BLaER1 (cell line): ENCODE measurements around the gene DTX1.
A peak's percentile ranks its signal among the peaks of the same experiment; 100 is the strongest.
"Not testable (repeated sequence)": the region's sequence is repeated elsewhere in the genome, so short reads cannot be mapped to it uniquely, and the experiment has no call there.

Experiments
- H3K27ac ChIP-seq: shearing (Covaris generic); formaldehyde crosslinking; 2 replicates; pipeline ENCODE4 v1.8.1; 2022
- H3K27me3 ChIP-seq: shearing (Covaris generic); formaldehyde crosslinking; 2 replicates; pipeline ENCODE4 v1.8.1; 2022
- H3K36me3 ChIP-seq: shearing (Covaris generic); formaldehyde crosslinking; 2 replicates; pipeline ENCODE4 v1.8.1; 2022
- H3K4me1 ChIP-seq: shearing (Covaris generic); formaldehyde crosslinking; 2 replicates; pipeline ENCODE4 v1.8.1; 2022
- H3K4me2 ChIP-seq: shearing (Covaris generic); formaldehyde crosslinking; 2 replicates; pipeline ENCODE4 v1.8.1; 2022
- H3K4me3 ChIP-seq: shearing (Covaris generic); formaldehyde crosslinking; 2 replicates; pipeline ENCODE4 v1.8.1; 2022
- H3K9ac ChIP-seq: shearing (Covaris generic); formaldehyde crosslinking; 2 replicates; pipeline ENCODE4 v1.8.1; 2022
- H3K9me3 ChIP-seq: shearing (Covaris generic); formaldehyde crosslinking; 2 replicates; pipeline ENCODE4 v1.8.1; 2022
- H4K20me1 ChIP-seq: shearing (Covaris generic); formaldehyde crosslinking; 2 replicates; pipeline ENCODE4 v1.8.1; 2022
- Cebpa-rat ChIP-seq: shearing (Covaris generic); IDR thresholded peaks from 2 replicates; pipeline ENCODE4 v1.8.1; 2022

The DTX1 gene

GRCh38 chr12:113136990-113137511 lies 80.5 kb downstream of the DTX1 start:
- no peak overlapping the region for H3K4me3 ChIP-seq
- no peak for TF ChIP-seq Cebpa-rat
- H3K4me1 ChIP-seq = peaks cover 96% of the 10 kb centered on the region
- H4K20me1 ChIP-seq = peaks cover 26% of the 10 kb centered on the region
- H3K4me2 ChIP-seq = peak overlapping the region; percentile 92
- H3K9ac ChIP-seq = no peak overlapping the region
- peak overlapping the region; percentile 47; the same call in 1 of the 2 replicates for H3K27ac ChIP-seq
- no peaks in the 10 kb centered on the region for H3K9me3 ChIP-seq
- no peaks in the 10 kb centered on the region for H3K36me3 ChIP-seq
- peaks cover 10% of the 10 kb centered on the region; the same call in 1 of the 2 replicates for H3K27me3 ChIP-seq

GRCh38 chr12:113137861-113138783 lies 81.6 kb downstream of the DTX1 start:
- no peaks in the 10 kb centered on the region for H3K36me3 ChIP-seq
- peak overlapping the region; percentile 71 for H3K27ac ChIP-seq
- H3K9ac ChIP-seq = no peak overlapping the region
- H3K9me3 ChIP-seq = no peaks in the 10 kb centered on the region
- peaks cover 10% of the 10 kb centered on the region; the same call in 1 of the 2 replicates for H3K27me3 ChIP-seq
- peaks cover 16% of the 10 kb centered on the region for H4K20me1 ChIP-seq
- H3K4me3 ChIP-seq = no peak overlapping the region
- no peak for TF ChIP-seq Cebpa-rat
- H3K4me2 ChIP-seq = peak overlapping the region; percentile 92
- peaks cover 96% of the 10 kb centered on the region for H3K4me1 ChIP-seq

GRCh38 chr12:113138826-113139225 lies 82.3 kb downstream of the DTX1 start:
- Histone ChIP-seq H3K27ac (no peak overlapping the region), H3K4me2 (no peak overlapping the region), H3K9ac (no peak overlapping the region), H3K4me1 (peaks cover 91% of the 10 kb centered on the region), H4K20me1 (peaks cover 9% of the 10 kb centered on the region; the same call in 1 of the 2 replicates), H3K36me3 (no peaks in the 10 kb centered on the region), H3K4me3 (no peak overlapping the region), H3K9me3 (no peaks in the 10 kb centered on the region), H3K27me3 (peaks cover 10% of the 10 kb centered on the region; the same call in 1 of the 2 replicates)
- no peak for TF ChIP-seq Cebpa-rat

GRCh38 chr12:113140706-113141105 lies 84.2 kb downstream of the DTX1 start:
- H3K4me1 ChIP-seq = peaks cover 75% of the 10 kb centered on the region
- no peaks in the 10 kb centered on the region for H4K20me1 ChIP-seq
- no peak overlapping the region for H3K27ac ChIP-seq
- H3K9ac ChIP-seq = no peak overlapping the region
- no peaks in the 10 kb centered on the region for H3K36me3 ChIP-seq
- H3K4me3 ChIP-seq = no peak overlapping the region
- H3K4me2 ChIP-seq = peak overlapping the region; percentile 50
- H3K27me3 ChIP-seq = no peaks in the 10 kb centered on the region
- TF ChIP-seq Cebpa-rat = no peak
- no peaks in the 10 kb centered on the region for H3K9me3 ChIP-seq

GRCh38 chr12:113141716-113142115 lies 85.2 kb downstream of the DTX1 start:
- H3K9me3 ChIP-seq, H3K4me3 ChIP-seq, H4K20me1 ChIP-seq, H3K9ac ChIP-seq, H3K36me3 ChIP-seq, H3K27me3 ChIP-seq: not testable (repeated sequence)
- H3K4me2 ChIP-seq = peak overlapping the region; percentile 50
- peak overlapping the region; percentile 64 for H3K27ac ChIP-seq
- H3K4me1 ChIP-seq = peaks cover 65% of the 10 kb centered on the region

- no peak for TF ChIP-seq Cebpa-rat
- no peaks in the 10 kb centered on the region for H4K20me1 ChIP-seq
- H3K9ac ChIP-seq = no peak overlapping the region
- peak overlapping the region; percentile 18; the same call in 1 of the 2 replicates for H3K27ac ChIP-seq
- no peaks in the 10 kb centered on the region for H3K27me3 ChIP-seq
- H3K4me1 ChIP-seq = peaks cover 59% of the 10 kb centered on the region
- H3K4me2 ChIP-seq = peak overlapping the region; percentile 50
- H3K9me3 ChIP-seq = peaks cover 10% of the 10 kb centered on the region
- no peak overlapping the region for H3K4me3 ChIP-seq
- no peaks in the 10 kb centered on the region for H3K36me3 ChIP-seq
These were observed 85.8 kb downstream of the DTX1 start for GRCh38 chr12:113142173-113142885.

GRCh38 chr12:113142886-113143332 lies 86.4 kb downstream of the DTX1 start:
- Histone ChIP-seq H3K4me1 (peaks cover 53% of the 10 kb centered on the region), H3K36me3 (no peaks in the 10 kb centered on the region), H4K20me1 (no peaks in the 10 kb centered on the region), H3K27me3 (no peaks in the 10 kb centered on the region), H3K4me2 (peak overlapping the region; percentile 50), H3K27ac (no peak overlapping the region), H3K4me3 (no peak overlapping the region), H3K9ac (no peak overlapping the region), H3K9me3 (peaks cover 12% of the 10 kb centered on the region)
- no peak for TF ChIP-seq Cebpa-rat

- no peak overlapping the region for H3K4me3 ChIP-seq
- H3K27me3 ChIP-seq = no peaks in the 10 kb centered on the region
- H3K4me1 ChIP-seq = peaks cover 43% of the 10 kb centered on the region
- no peak overlapping the region for H3K27ac ChIP-seq
- H3K9ac ChIP-seq = no peak overlapping the region
- H3K4me2 ChIP-seq = no peak overlapping the region
- H3K9me3 ChIP-seq = peaks cover 12% of the 10 kb centered on the region
- H3K36me3 ChIP-seq = no peaks in the 10 kb centered on the region
- no peaks in the 10 kb centered on the region for H4K20me1 ChIP-seq
- no peak for TF ChIP-seq Cebpa-rat
These were observed 87.4 kb downstream of the DTX1 start for GRCh38 chr12:113143959-113144358.

GRCh38 chr12:113144806-113145205 lies 88.3 kb downstream of the DTX1 start:
- TF ChIP-seq Cebpa-rat = no peak
- Histone ChIP-seq H4K20me1 (no peaks in the 10 kb centered on the region), H3K27ac (no peak overlapping the region), H3K27me3 (no peaks in the 10 kb centered on the region), H3K36me3 (no peaks in the 10 kb centered on the region), H3K4me1 (peaks cover 43% of the 10 kb centered on the region), H3K4me2 (no peak overlapping the region), H3K4me3 (no peak overlapping the region), H3K9ac (no peak overlapping the region), H3K9me3 (peaks cover 12% of the 10 kb centered on the region)
